GM18498 (cell line): ENCODE data around the gene SAA2.
"Not testable (repeated sequence)": the region's sequence is repeated elsewhere in the genome, so short reads cannot be mapped to it uniquely, and the experiment has no call there.

ENCODE experiments used
- ATAC-seq: cut with Tn5 transposase; IDR thresholded peaks from one replicate; pipeline ENCODE4 v1.9.1; 2021; ENCODE audit warnings: mild to moderate bottlenecking, moderate library complexity; ENCODE audit not compliant: unreplicated experiment

The SAA2 gene

GRCh38 chr11:18197738-18198137 lies 50.7 kb downstream of the SAA2 start:
- ATAC-seq = not testable (repeated sequence)

GRCh38 chr11:18196532-18196931 lies 51.9 kb downstream of the SAA2 start:
- ATAC-seq = no peak
